Measurements from ENCODE around the gene RPS6KC1. TPM values are rescaled to one million over a fixed set of nuclear protein-coding genes. Genes with fewer than 3 reads are reported as not detected.

The RPS6KC1 gene
- total and polyA plus RNA-seq, 2 donors from 2014 or later: 6.3 to 13.8 TPM

DNA sequence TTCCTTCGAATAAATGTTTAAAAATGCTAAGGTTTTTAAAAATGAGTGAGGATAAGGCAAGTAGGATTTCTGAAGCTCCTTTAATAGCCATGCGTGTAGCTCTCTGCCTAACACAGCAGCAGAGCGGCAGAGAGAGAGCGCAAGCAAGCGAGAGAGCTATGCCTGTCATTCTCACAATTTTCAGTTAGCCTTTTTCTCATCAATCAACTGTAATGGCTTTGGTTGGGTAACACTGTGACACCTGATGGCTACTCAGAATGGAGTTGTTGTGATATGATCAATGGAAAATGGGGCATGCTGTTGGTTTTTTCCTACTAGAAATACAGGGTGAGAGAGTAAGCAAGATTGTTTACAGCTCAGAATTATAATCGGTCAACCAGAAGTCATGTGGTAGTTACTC lies 198.4 kb downstream of the RPS6KC1 start:
- intact Hi-C loops (cut with DNase I): no loop called here

DNA sequence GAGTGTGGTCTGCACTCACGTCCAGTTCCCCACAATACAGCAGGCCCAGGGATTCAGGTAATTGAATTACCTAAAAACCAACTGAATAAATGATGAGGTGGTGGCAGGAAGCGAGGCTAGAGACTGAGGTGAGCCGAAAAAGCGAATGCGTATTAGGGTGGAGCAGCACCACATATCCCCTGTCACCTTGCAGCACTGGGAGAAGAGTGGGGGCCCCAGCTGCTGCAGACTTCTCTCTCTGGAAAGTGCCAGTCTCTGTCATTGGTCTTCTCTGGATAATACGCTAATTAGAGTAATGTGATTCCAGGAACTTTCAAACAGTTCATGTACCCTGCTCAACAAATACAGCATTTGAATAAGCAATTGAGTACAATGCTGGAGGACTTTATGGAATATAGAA lies 199.0 kb downstream of the RPS6KC1 start:
- Histone ChIP-seq H3K9me3 (ENCODE audit: control insufficient read depth in 2 of 3, insufficient read depth in 1 of 3, low read length in 3 of 3) (no peaks in the 10 kb centered on the region), H3K9ac (ENCODE audit: low read length in 3 of 3) (no peak overlapping the region), H3K27me3 (ENCODE audit: control insufficient read depth, insufficient read depth, low read length) (no peaks in the 10 kb centered on the region), H3K27ac (ENCODE audit: low read depth in 2 of 2, low read length in 2 of 2) (no peak overlapping the region), H3K4me3 (ENCODE audit: low read length in 3 of 3) (no peak overlapping the region), H3K36me3 (ENCODE audit: control insufficient read depth in 2 of 3, insufficient read depth in 3 of 3, low read length in 3 of 3) (no peaks in the 10 kb centered on the region), H3K4me1 (ENCODE audit: control insufficient read depth in 2 of 3, insufficient read depth in 2 of 3, low read depth in 1 of 3, low read length in 3 of 3) (no peaks in the 10 kb centered on the region)
- TF ChIP-seq, protein P1, sequence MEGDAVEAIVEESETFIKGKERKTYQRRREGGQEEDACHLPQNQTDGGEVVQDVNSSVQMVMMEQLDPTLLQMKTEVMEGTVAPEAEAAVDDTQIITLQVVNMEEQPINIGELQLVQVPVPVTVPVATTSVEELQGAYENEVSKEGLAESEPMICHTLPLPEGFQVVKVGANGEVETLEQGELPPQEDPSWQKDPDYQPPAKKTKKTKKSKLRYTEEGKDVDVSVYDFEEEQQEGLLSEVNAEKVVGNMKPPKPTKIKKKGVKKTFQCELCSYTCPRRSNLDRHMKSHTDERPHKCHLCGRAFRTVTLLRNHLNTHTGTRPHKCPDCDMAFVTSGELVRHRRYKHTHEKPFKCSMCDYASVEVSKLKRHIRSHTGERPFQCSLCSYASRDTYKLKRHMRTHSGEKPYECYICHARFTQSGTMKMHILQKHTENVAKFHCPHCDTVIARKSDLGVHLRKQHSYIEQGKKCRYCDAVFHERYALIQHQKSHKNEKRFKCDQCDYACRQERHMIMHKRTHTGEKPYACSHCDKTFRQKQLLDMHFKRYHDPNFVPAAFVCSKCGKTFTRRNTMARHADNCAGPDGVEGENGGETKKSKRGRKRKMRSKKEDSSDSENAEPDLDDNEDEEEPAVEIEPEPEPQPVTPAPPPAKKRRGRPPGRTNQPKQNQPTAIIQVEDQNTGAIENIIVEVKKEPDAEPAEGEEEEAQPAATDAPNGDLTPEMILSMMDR (IDR thresholded peaks at IDR 0.05; ENCODE audit: borderline replicate concordance, extremely low read depth, insufficient read depth): no peak
- FAIRE-seq: no peak
- no peak for DNase-seq
- intact Hi-C loops (cut with DNase I): no loop called here

More for the DNA sequence above, 198.4 kb downstream of the RPS6KC1 start:
- H3K4me3 ChIP-seq (ENCODE audit: low read length in 3 of 3): no peak overlapping the region
- no peak for DNase-seq
- FAIRE-seq: no peak
- H3K4me1 ChIP-seq (ENCODE audit: control insufficient read depth in 2 of 3, insufficient read depth in 2 of 3, low read depth in 1 of 3, low read length in 3 of 3): no peaks in the 10 kb centered on the region
- H3K36me3 ChIP-seq (ENCODE audit: control insufficient read depth in 2 of 3, insufficient read depth in 3 of 3, low read length in 3 of 3): no peaks in the 10 kb centered on the region
- no peaks in the 10 kb centered on the region for H3K9me3 ChIP-seq (ENCODE audit: control insufficient read depth in 2 of 3, insufficient read depth in 1 of 3, low read length in 3 of 3)
- no peaks in the 10 kb centered on the region for H3K27me3 ChIP-seq (ENCODE audit: control insufficient read depth, insufficient read depth, low read length)
- no peak overlapping the region for H3K27ac ChIP-seq (ENCODE audit: low read depth in 2 of 2, low read length in 2 of 2)
- TF ChIP-seq, protein P1 (IDR thresholded peaks at IDR 0.05; ENCODE audit: borderline replicate concordance, extremely low read depth, insufficient read depth): no peak
- H3K9ac ChIP-seq (ENCODE audit: low read length in 3 of 3): no peak overlapping the region

DNA sequence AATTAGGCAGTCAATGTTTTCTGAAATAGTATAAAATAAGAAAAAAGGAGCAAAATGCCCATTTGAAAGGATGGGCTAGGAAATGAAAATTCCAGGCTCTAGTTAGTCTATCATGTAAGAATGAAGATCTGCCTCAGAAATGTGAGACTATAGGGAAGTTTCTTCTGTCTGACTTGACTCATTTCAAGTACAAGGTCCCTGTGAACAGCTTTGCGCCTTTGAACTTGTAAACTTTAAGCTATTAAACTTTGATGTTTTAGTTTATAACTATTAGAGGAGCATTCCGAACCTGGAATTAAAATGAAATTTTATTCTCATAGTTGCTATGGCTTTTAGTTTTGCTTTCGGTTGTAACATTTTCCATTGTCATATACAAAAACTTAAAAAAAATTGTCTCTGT lies 199.4 kb downstream of the RPS6KC1 start:
- no peaks in the 10 kb centered on the region for H3K36me3 ChIP-seq (ENCODE audit: control insufficient read depth in 2 of 3, insufficient read depth in 3 of 3, low read length in 3 of 3)
- peak; percentile 29 for FAIRE-seq
- intact Hi-C loops (cut with DNase I): no loop called here

More for the DNA sequence above, 199.4 kb downstream of the RPS6KC1 start:
- TF ChIP-seq, protein P1 (IDR thresholded peaks at IDR 0.05; ENCODE audit: borderline replicate concordance, extremely low read depth, insufficient read depth): no peak
- H3K4me3 ChIP-seq (ENCODE audit: low read length in 3 of 3): no peak overlapping the region
- no peak overlapping the region for H3K9ac ChIP-seq (ENCODE audit: low read length in 3 of 3)
- H3K9me3 ChIP-seq (ENCODE audit: control insufficient read depth in 2 of 3, insufficient read depth in 1 of 3, low read length in 3 of 3): no peaks in the 10 kb centered on the region
- no peak overlapping the region for H3K27ac ChIP-seq (ENCODE audit: low read depth in 2 of 2, low read length in 2 of 2)
- H3K4me1 ChIP-seq (ENCODE audit: control insufficient read depth in 2 of 3, insufficient read depth in 2 of 3, low read depth in 1 of 3, low read length in 3 of 3): no peaks in the 10 kb centered on the region
- H3K27me3 ChIP-seq (ENCODE audit: control insufficient read depth, insufficient read depth, low read length): no peaks in the 10 kb centered on the region
- DNase-seq: no peak
